ENCODE data around the gene HAVCR2. TPM values are rescaled to one million over a fixed set of nuclear protein-coding genes. Genes with fewer than 3 reads are reported as not detected.

Gene HAVCR2
- total and polyA plus RNA-seq, 2 experiments from 2014 or later: 0.52 to 1.7 TPM

- H3K4me3 ChIP-seq: no peak overlapping the region
- H3K4me2 ChIP-seq: no peak overlapping the region
- no peak overlapping the region for H3K27ac ChIP-seq
- no peak overlapping the region for H2AFZ ChIP-seq
- H3K79me2 ChIP-seq: no peaks in the 10 kb centered on the region
- no peaks in the 10 kb centered on the region for H3K9me2 ChIP-seq (replicated peaks; ENCODE audit: insufficient read depth)
- H3K36me3 ChIP-seq (replicated peaks; ENCODE audit: insufficient read depth, low read depth): no peaks in the 10 kb centered on the region
- no peaks in the 10 kb centered on the region for H3K9me3 ChIP-seq (ENCODE audit: low read depth)
- whole genome bisulfite sequencing (ENCODE audit: low lambda C conversion rate, missing lambda C conversion rate): 91% methylated on average over 8 of the region's 8 CpGs
- H4K20me1 ChIP-seq (ENCODE audit: insufficient read depth, poor library complexity, severe bottlenecking): no peaks in the 10 kb centered on the region
- DNase-seq (ENCODE audit: low spot score): no peak
- TF ChIP-seq EZH2phosphoT487 (IDR thresholded peaks at IDR 0.05; ENCODE audit: low read depth, severe bottlenecking, unreplicated experiment) (no peak), CTCF (IDR thresholded peaks at IDR 0.05; ENCODE audit: poor library complexity) (no peak)
- no peaks in the 10 kb centered on the region for H3K27me3 ChIP-seq
- no peaks in the 10 kb centered on the region for H3K4me1 ChIP-seq (ENCODE audit: insufficient read depth)
Observed at GRCh38 chr5:157086751-157087359, 22.0 kb downstream of the HAVCR2 start.

GRCh38 chr5:157085930-157086329, 22.9 kb downstream of the HAVCR2 start:
- Histone ChIP-seq H3K9me2 (replicated peaks; ENCODE audit: insufficient read depth) (no peaks in the 10 kb centered on the region), H3K4me3 (no peak overlapping the region), H4K20me1 (ENCODE audit: insufficient read depth, poor library complexity, severe bottlenecking) (no peaks in the 10 kb centered on the region), H3K9me3 (ENCODE audit: low read depth) (no peaks in the 10 kb centered on the region), H3K36me3 (replicated peaks; ENCODE audit: insufficient read depth, low read depth) (no peaks in the 10 kb centered on the region), H3K4me2 (no peak overlapping the region), H2AFZ (no peak overlapping the region), H3K27me3 (no peaks in the 10 kb centered on the region), H3K79me2 (no peaks in the 10 kb centered on the region), H3K4me1 (ENCODE audit: insufficient read depth) (no peaks in the 10 kb centered on the region), H3K27ac (no peak overlapping the region)
- WGBS (ENCODE audit: low lambda C conversion rate, missing lambda C conversion rate): 66% methylated on average over 4 of the region's 4 CpGs
- no peak for TF ChIP-seq CTCF (IDR thresholded peaks at IDR 0.05; ENCODE audit: poor library complexity)
- no peak for TF ChIP-seq EZH2phosphoT487 (IDR thresholded peaks at IDR 0.05; ENCODE audit: low read depth, severe bottlenecking, unreplicated experiment)
- TF ChIP-seq EZH2 (IDR thresholded peaks at IDR 0.05; ENCODE audit: borderline replicate concordance): no peak
- no peak for DNase-seq (ENCODE audit: low spot score)

GRCh38 chr5:157080286-157080685, 28.6 kb downstream of the HAVCR2 start:
- no peak overlapping the region for H3K4me3 ChIP-seq
- no peaks in the 10 kb centered on the region for H3K36me3 ChIP-seq (replicated peaks; ENCODE audit: insufficient read depth, low read depth)
- no peak for TF ChIP-seq CTCF (IDR thresholded peaks at IDR 0.05; ENCODE audit: poor library complexity)
- H3K9me2 ChIP-seq (replicated peaks; ENCODE audit: insufficient read depth): no peaks in the 10 kb centered on the region
- H3K4me2 ChIP-seq: no peak overlapping the region
- no peak for DNase-seq (ENCODE audit: low spot score)
- H4K20me1 ChIP-seq (ENCODE audit: insufficient read depth, poor library complexity, severe bottlenecking): no peaks in the 10 kb centered on the region
- no peak overlapping the region for H2AFZ ChIP-seq
- no peak overlapping the region for H3K27ac ChIP-seq
- no peaks in the 10 kb centered on the region for H3K27me3 ChIP-seq
- H3K9me3 ChIP-seq (ENCODE audit: low read depth): no peaks in the 10 kb centered on the region
- no peaks in the 10 kb centered on the region for H3K4me1 ChIP-seq (ENCODE audit: insufficient read depth)
- no peaks in the 10 kb centered on the region for H3K79me2 ChIP-seq
- WGBS (ENCODE audit: low lambda C conversion rate, missing lambda C conversion rate): 81% methylated on average over 2 of the region's 2 CpGs

- H3K27ac ChIP-seq: no peak overlapping the region
- H3K4me3 ChIP-seq: no peak overlapping the region
- no peaks in the 10 kb centered on the region for H3K4me1 ChIP-seq (ENCODE audit: insufficient read depth)
- H3K36me3 ChIP-seq (replicated peaks; ENCODE audit: insufficient read depth, low read depth): no peaks in the 10 kb centered on the region
- no peaks in the 10 kb centered on the region for H3K27me3 ChIP-seq
- TF ChIP-seq EZH2 (IDR thresholded peaks at IDR 0.05; ENCODE audit: borderline replicate concordance) (no peak), CTCF (IDR thresholded peaks at IDR 0.05; ENCODE audit: poor library complexity) (no peak), EZH2phosphoT487 (IDR thresholded peaks at IDR 0.05; ENCODE audit: low read depth, severe bottlenecking, unreplicated experiment) (no peak)
- H2AFZ ChIP-seq: no peak overlapping the region
- H3K4me2 ChIP-seq: no peak overlapping the region
- H3K9me3 ChIP-seq (ENCODE audit: low read depth): no peaks in the 10 kb centered on the region
- WGBS (ENCODE audit: low lambda C conversion rate, missing lambda C conversion rate): 68% methylated on average over 4 of the region's 4 CpGs
- no peaks in the 10 kb centered on the region for H3K9me2 ChIP-seq (replicated peaks; ENCODE audit: insufficient read depth)
- DNase-seq (ENCODE audit: low spot score): no peak
- H4K20me1 ChIP-seq (ENCODE audit: insufficient read depth, poor library complexity, severe bottlenecking): no peaks in the 10 kb centered on the region
- no peaks in the 10 kb centered on the region for H3K79me2 ChIP-seq
Observed at GRCh38 chr5:157076558-157076957, 32.3 kb downstream of the HAVCR2 start.
